Testis (tissue), 3 donors: Measurements from ENCODE around the gene SLC15A1. TPM values are rescaled to one million over a fixed set of nuclear protein-coding genes. Genes with fewer than 3 reads are reported as not detected.

Source experiments
- DNase-seq: peaks from one replicate; pipeline ENCODE4 v3.0.0-alpha.2; 2019
- H3K27ac ChIP-seq, 2 donors: fragments of 200-600 bp; sonication (generic); one replicate each; pipeline ENCODE4 v1.5.1; 2019
- H3K27me3 ChIP-seq: fragments of 200-600 bp; sonication (generic); one replicate; pipeline ENCODE4 v1.5.1; 2019
- H3K36me3 ChIP-seq: fragments of 200-600 bp; sonication (generic); one replicate; pipeline ENCODE4 v1.5.1; 2017; ENCODE audit warnings: low read depth; ENCODE audit errors: missing control alignments
- H3K4me1 ChIP-seq: fragments of 200-600 bp; sonication (generic); one replicate; pipeline ENCODE4 v1.5.1; 2019
- H3K4me3 ChIP-seq, 2 donors: fragments of 200-600 bp; sonication (generic); one replicate each; pipeline ENCODE4 v1.5.1; 2017 to 2019
- H3K9me3 ChIP-seq: fragments of 200-600 bp; sonication (generic); one replicate; pipeline ENCODE4 v1.5.1; 2017
- CTCF ChIP-seq, 3 experiments: fragments of 450-650 bp in 2 of 3; fragments of 200-600 bp in 1 of 3; sonication (generic) in 1 of 3; IDR thresholded peaks; one replicate each; pipeline ENCODE4 v1.5.1; 2016 to 2019; ENCODE audit warnings: antibody characterized with exemption in 3 of 3, mild to moderate bottlenecking in 2 of 3, moderate library complexity in 1 of 3
- POLR2A ChIP-seq: fragments of 450-650 bp; IDR thresholded peaks from one replicate; pipeline ENCODE4 v1.6.1; 2017; ENCODE audit warnings: antibody characterized with exemption, mild to moderate bottlenecking, moderate library complexity
- WGBS, 2 donors: methylation state at CpG; one replicate each; pipeline ENCODE4 v1.1.5; 2018; 5-methylcytosine and 5-hydroxymethylcytosine counted together
- intact Hi-C: fragments of 100-400 bp; cut with DNase I; formaldehyde crosslinking; loops from one replicate; pipeline ENCODE4 v1.15.1; 2023; ENCODE audit warnings: low total_unique reads
- polyA plus RNA-seq: library from polyadenylated mRNA; stranded (reverse); fragments of 350-450 nt; fragmentation: Illumina TruSeq; extraction: RNeasy Lipid Tissue Mini Kit (QIAGEN cat#74804); gene quantifications from one replicate; pipeline ENCODE4 v1.2.3, GENCODE V29; 2014; ENCODE audit warnings: low read depth, low replicate concordance; ENCODE audit not compliant: insufficient read depth
- total RNA-seq, 2 donors: library from RNA; depleted of rRNA; stranded (reverse); fragments of >200 nt; gene quantifications; one replicate each; pipeline ENCODE4 v1.2.3, GENCODE V29; 2016

The SLC15A1 gene
- total and polyA plus RNA-seq, 3 donors from 2014 or later = 0.37 to 0.71 (median 0.47) TPM

GRCh38 chr13:98749501-98749900 lies 3.0 kb downstream of the SLC15A1 start:
- Histone ChIP-seq H3K4me1 (no peaks in the 10 kb centered on the region), H3K9me3 (no peaks in the 10 kb centered on the region), H3K4me3 (no peak overlapping the region), H3K36me3 (no peaks in the 10 kb centered on the region), H3K27me3 (no peaks in the 10 kb centered on the region), H3K27ac (no peak overlapping the region)
- WGBS, 2 donors = 62 to 71% methylated on average over 3 of the region's 3 CpGs
- no peak for DNase-seq
- intact Hi-C loops = no loop called here
- TF ChIP-seq CTCF (IDR thresholded peaks at IDR 0.05) (no peak), POLR2A (no peak)

- Histone ChIP-seq H3K36me3 (no peaks in the 10 kb centered on the region), H3K27me3 (no peaks in the 10 kb centered on the region), H3K4me3 (no peak overlapping the region), H3K9me3 (no peaks in the 10 kb centered on the region), H3K4me1 (no peaks in the 10 kb centered on the region), H3K27ac (no peak overlapping the region)
- no peak for TF ChIP-seq CTCF (IDR thresholded peaks at IDR 0.05)
- TF ChIP-seq POLR2A = no peak
- DNase-seq = no peak
- intact Hi-C loops = no loop called here
- WGBS, 2 donors = 95% methylated on average over 8 of the region's 8 CpGs
Observed at GRCh38 chr13:98746968-98747367, 5.5 kb downstream of the SLC15A1 start.

- intact Hi-C loops = no loop called here
- no peak for TF ChIP-seq CTCF (IDR thresholded peaks at IDR 0.05)
- no peak for TF ChIP-seq POLR2A
- 80 to 85% methylated on average over 2 of the region's 2 CpGs for WGBS, 2 donors
- H3K27me3 ChIP-seq = no peaks in the 10 kb centered on the region
- no peaks in the 10 kb centered on the region for H3K36me3 ChIP-seq
- no peaks in the 10 kb centered on the region for H3K9me3 ChIP-seq
- no peak overlapping the region for H3K4me3 ChIP-seq
- no peak for DNase-seq
- no peaks in the 10 kb centered on the region for H3K4me1 ChIP-seq
- H3K27ac ChIP-seq = no peak overlapping the region
Observed at GRCh38 chr13:98743377-98743776, 9.1 kb downstream of the SLC15A1 start.

- Histone ChIP-seq H3K4me1 (no peaks in the 10 kb centered on the region), H3K4me3 (no peak overlapping the region), H3K36me3 (no peaks in the 10 kb centered on the region), H3K9me3 (no peaks in the 10 kb centered on the region), H3K27me3 (no peaks in the 10 kb centered on the region), H3K27ac (no peak overlapping the region)
- DNase-seq = no peak
- 78 to 94% methylated on average over 5 of the region's 5 CpGs for WGBS, 2 donors
- no peak for TF ChIP-seq POLR2A
- TF ChIP-seq CTCF (IDR thresholded peaks at IDR 0.05) = no peak
- intact Hi-C loops = no loop called here
Observed at GRCh38 chr13:98742961-98743360, 9.5 kb downstream of the SLC15A1 start.

- Histone ChIP-seq H3K36me3 (no peaks in the 10 kb centered on the region), H3K4me1 (no peaks in the 10 kb centered on the region), H3K27ac (no peak overlapping the region), H3K9me3 (no peaks in the 10 kb centered on the region), H3K27me3 (no peaks in the 10 kb centered on the region), H3K4me3 (no peak overlapping the region)
- DNase-seq = no peak
- intact Hi-C loops = no loop called here
- WGBS, 2 donors = 71 to 85% methylated on average over 11 to 14 of the region's 14 CpGs
- no peak for TF ChIP-seq CTCF (IDR thresholded peaks at IDR 0.05)
- TF ChIP-seq POLR2A = no peak
Observed at GRCh38 chr13:98741741-98742435, 10.6 kb downstream of the SLC15A1 start.
